HG02981 (cell line): ENCODE measurements around the gene PRRT1B.

Source experiments
- ATAC-seq: cut with Tn5 transposase; IDR thresholded peaks from one replicate; pipeline ENCODE4 v1.9.1; 2021; ENCODE audit warnings: mild to moderate bottlenecking, moderate library complexity; ENCODE audit not compliant: unreplicated experiment

The PRRT1B gene

GRCh38 chr9:131578731-131579504 lies 33.6 kb downstream of the PRRT1B start:
- ATAC-seq: no peak

GRCh38 chr9:131579789-131580211 lies 34.5 kb downstream of the PRRT1B start:
- ATAC-seq: no peak

- ATAC-seq: no peak
These were observed 35.0 kb downstream of the PRRT1B start for GRCh38 chr9:131580358-131580757.

- no peak for ATAC-seq
These were observed 36.7 kb downstream of the PRRT1B start for GRCh38 chr9:131582056-131582455.

- ATAC-seq: no peak
These were observed 37.4 kb downstream of the PRRT1B start for GRCh38 chr9:131582466-131583336.

GRCh38 chr9:131583337-131583645 lies 38.0 kb downstream of the PRRT1B start:
- ATAC-seq: no peak

- ATAC-seq: no peak
These were observed 38.7 kb downstream of the PRRT1B start for GRCh38 chr9:131583836-131584555.

- no peak for ATAC-seq
These were observed 39.5 kb downstream of the PRRT1B start for GRCh38 chr9:131584858-131585257.

GRCh38 chr9:131585375-131585774 lies 40.1 kb downstream of the PRRT1B start:
- no peak for ATAC-seq

- ATAC-seq: no peak
These were observed 42.0 kb downstream of the PRRT1B start for GRCh38 chr9:131587331-131587730.

GRCh38 chr9:131587906-131588305 lies 42.6 kb downstream of the PRRT1B start:
- no peak for ATAC-seq

GRCh38 chr9:131588396-131588795 lies 43.1 kb downstream of the PRRT1B start:
- no peak for ATAC-seq

GRCh38 chr9:131589124-131589711 lies 43.9 kb downstream of the PRRT1B start:
- no peak for ATAC-seq

GRCh38 chr9:131589993-131590392 lies 44.7 kb downstream of the PRRT1B start:
- ATAC-seq: no peak

- ATAC-seq: no peak
These were observed 45.1 kb downstream of the PRRT1B start for GRCh38 chr9:131590449-131590848.

GRCh38 chr9:131590907-131591844 lies 45.9 kb downstream of the PRRT1B start:
- peak; percentile 45 for ATAC-seq

GRCh38 chr9:131591845-131592208 lies 46.5 kb downstream of the PRRT1B start:
- ATAC-seq: no peak

- no peak for ATAC-seq
These were observed 47.9 kb downstream of the PRRT1B start for GRCh38 chr9:131593091-131593820.

GRCh38 chr9:131593936-131594665 lies 48.8 kb downstream of the PRRT1B start:
- no peak for ATAC-seq
